ENCODE measurements around the gene SLC37A1.

DNA sequence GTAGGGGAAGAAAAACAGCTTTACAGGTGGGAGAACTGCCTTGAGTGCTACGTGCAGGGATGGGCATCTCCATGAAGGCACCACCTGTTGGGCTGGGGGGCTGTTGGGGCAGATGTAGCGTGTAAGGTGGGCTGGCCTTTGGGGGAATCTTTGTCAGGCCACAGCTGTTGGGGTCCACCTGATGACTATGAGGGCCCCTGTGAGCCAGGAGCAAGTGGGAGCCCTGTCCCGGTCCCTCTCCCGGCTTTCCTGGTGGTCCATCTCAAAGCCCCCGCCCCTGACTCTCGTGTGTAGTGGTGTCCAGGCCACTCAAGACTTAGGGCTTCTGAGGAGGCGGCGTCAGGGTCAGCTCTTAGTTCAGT, 13.5 kb downstream of the SLC37A1 start:
- TF ChIP-seq CTCF (IDR thresholded peaks at IDR 0.05) (no peak), POLR2A (IDR thresholded peaks at IDR 0.05) (no peak)

Data from uterus (tissue), 2 donors.